NK-92 (cell line): ENCODE measurements around the gene USP15.
"Not testable (repeated sequence)": the region's sequence is repeated elsewhere in the genome, so short reads cannot be mapped to it uniquely, and the experiment has no call there.

Experiments used
- DNase-seq: peaks from one replicate; lab custom pipeline; 2025; ENCODE audit not compliant: unreplicated experiment; lab: John Stamatoyannopoulos, UW

Gene USP15

DNA sequence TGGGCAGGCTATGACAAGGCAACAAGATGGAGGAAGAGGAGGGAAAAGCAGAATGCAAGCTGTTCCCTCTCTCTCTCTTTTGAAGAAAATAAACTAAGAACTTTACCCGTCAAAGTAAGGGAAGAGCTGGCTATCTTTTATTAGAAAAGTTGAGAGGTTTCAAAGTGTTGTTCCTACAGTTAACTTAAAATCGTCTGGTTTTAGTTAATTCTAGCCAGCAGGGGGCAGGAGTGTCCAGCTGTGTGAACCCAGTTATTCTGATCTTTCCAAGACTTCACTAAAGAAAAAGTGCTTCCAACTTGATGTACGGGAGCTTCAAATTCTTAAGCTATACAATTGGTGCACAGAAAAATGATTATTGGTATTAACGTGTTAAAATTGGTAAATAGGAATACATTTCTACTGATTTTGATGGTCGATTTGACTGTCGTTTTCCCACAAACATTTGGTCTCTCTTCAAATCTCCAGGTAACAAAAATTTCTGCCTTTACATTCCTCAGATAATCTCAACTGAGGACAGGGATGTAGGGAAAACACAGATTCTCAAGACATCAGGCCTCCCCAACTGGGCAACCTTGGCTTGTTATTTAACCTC lies 178.0 kb downstream of the USP15 start:
- DNase-seq: no peak

DNA sequence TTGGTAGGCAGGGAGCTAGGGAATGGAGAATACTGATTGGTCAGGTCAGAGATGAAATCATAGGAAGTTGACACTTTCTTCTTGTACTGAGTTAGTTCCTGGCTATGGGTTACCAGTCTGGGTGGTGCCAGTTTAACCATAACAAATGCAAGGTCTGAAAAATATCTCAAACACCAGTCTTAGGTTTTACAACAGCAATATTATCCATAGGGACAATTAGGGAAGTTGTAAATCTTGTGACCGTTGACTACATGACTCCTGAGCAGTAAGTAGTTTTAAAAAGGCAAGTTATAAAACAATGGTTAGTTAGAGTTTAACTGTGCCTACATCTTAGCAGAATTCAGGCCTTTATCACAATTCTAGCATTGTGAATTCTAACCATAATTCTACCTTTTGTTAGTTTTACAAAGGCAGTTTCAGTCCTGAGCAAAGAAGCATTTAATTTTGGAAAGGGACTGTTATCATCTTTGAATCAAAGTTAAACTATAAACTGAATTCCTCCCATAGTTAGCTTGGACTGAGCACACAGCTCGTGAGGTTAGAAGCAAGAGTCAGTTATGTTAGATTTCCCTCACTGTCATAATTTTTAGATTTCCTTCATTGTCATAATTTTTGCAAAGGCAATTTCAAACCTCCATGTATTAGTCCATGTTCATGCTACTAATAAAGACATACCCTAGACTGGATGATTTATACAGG lies 186.7 kb downstream of the USP15 start:
- DNase-seq: no peak

DNA sequence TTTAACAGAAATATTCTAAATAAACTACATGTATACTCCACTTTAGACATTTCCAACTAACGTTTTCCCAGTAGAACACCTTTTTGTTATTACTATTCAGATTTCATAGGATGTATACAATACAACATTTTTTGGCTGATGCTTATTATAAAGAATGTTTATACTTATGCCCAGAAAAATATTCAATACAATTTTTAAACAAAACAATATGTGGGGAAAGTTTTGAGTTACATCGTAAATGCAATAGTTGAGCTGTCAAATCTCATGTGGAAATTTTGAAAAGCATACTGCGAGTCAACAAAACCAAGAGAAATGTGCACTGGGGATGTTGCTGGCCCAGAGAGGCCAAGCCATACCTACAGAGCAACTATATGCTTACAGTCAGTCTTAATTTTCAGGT lies 188.2 kb downstream of the USP15 start:
- DNase-seq: no peak

DNA sequence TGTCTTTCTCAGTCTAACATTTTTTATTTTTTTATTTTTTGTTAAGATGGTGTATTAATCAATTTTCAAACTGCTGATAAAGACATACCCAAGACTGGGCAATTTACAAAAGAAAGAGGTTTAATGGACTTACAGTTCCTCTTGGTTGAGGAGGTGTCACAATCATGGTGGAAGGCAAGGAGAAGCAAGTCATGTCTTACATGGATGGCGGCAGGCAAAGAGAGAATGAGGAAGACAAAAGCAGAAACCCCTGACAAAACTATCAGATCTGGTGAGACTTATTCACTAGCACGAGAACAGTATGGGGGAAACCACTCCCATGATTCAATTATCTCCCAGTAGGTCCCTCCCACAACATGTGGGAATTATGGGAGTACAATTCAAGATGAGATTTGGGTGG lies 195.2 kb downstream of the USP15 start:
- DNase-seq: not testable (repeated sequence)

DNA sequence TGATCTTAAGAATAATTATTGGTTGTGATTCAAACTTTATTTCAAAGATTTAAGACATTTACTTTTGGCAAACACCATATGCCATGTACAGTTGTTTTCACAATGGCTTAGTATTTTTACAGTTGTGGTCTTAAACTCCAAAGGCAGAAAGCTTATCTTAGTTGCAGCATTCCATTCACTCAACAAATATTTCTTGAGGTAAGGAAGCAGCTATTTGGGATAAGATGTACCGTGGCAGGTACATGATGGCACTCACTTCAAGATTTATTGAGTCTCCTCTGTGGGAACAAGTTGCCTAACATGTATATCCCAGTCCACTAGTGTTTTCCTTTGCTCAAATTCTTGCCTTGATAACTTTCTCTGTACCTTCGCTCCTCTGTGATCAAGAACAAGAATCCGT lies 198.4 kb downstream of the USP15 start:
- no peak for DNase-seq

DNA sequence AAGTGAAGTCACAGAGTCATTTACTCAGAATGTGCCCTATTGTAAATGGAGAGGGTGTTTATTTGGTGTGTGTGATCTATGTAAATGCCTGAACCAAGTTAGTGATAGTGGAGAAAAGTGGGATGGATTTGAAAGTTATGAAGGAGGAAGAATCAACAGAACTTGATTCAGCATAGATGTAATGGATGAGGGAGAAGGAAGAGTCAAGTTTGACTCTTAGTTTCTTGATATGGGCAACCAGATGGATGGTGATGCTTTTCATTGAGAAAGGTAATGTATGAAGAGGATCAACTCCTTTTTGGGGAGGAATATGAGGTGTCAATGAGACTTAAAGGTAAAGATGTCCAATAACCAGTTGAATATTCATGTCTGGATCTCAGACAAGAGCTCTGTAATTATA lies 199.8 kb downstream of the USP15 start:
- DNase-seq: no peak

DNA sequence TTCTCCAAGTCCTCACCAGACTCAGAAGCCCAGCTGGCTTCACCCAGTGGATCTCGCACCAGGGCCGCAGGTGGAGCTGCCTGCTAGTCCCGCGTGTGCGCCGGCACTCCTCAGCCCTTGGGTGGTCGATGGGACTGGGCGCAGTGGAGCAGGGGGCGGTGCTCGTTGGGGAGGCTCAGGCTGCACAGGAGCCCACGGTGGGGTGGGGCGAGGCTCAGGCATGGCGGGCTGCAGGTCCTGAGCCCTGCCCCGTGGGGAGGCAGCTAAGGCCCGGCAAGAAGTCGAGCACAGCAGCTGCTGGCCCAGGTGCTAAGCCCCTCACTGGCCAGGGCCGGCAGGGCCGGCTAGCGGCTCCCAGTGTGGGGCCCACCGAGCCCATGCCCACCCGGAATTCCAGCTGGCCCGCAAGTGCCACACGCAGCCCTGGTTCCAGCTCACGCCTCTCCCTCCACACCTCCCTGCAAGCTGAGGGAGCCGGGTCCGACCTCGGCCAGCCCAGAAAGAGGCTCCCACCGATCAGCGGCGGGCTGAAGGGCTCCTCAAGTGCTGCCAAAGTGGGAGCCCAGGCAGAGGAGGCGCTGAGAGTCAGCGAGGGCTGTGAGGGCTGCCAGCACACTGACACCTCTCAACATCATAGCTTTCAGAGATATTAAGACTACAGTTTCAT lies 201.1 kb downstream of the USP15 start:
- not testable (repeated sequence) for DNase-seq

DNA sequence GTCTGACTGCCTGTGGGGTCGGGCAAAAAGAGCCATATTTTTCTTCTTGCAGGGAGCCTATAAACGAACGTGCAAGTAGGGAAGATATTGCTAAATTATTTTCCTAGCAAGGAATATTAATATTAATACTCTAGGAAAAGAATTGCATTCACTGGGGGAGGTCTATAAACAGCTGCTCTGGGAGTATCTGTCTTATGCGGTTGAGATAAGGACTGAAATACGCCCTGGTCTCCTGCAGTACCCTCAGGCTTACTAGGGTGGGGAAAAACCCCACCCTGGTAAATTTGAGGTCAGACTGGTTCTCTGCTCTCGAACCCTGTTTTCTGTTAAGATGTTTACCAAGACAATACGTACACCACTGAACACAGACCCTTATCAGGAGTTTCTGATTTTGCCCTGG lies 203.0 kb downstream of the USP15 start:
- DNase-seq: not testable (repeated sequence)
